CD14-positive monocyte (primary cell): ENCODE results near the gene RPTOR. TPM values are rescaled to one million over a fixed set of nuclear protein-coding genes. Genes with fewer than 3 reads are reported as not detected.
A peak's percentile ranks its signal among the peaks of the same experiment; 100 is the strongest.

Source experiments
- DNase-seq, 3 donors: peaks; one replicate each; pipeline ENCODE4 v3.0.0-alpha.2; 2011 to 2022
- H2AFZ ChIP-seq: 2 replicates; pipeline ENCODE4 v1.6.0; 2012; ENCODE audit warnings: mild to moderate bottlenecking, low read depth, low read length, inconsistent platforms; ENCODE audit not compliant: insufficient read depth, poor library complexity, severe bottlenecking
- H3K27ac ChIP-seq, 2 donors: 1 replicate in 1 of 2; 2 replicates in 1 of 2; pipeline ENCODE4 v1.5.1; 2012 to 2013; ENCODE audit warnings: low read length in 2 of 2, control low read depth in 1 of 2, inconsistent platforms in 1 of 2, low read depth in 1 of 2, mild to moderate bottlenecking in 1 of 2
- H3K27me3 ChIP-seq, 2 donors: one replicate each; pipeline versions ENCODE4 v1.6.0 to v1.6.1; 2011 to 2013; ENCODE audit warnings: low read length in 2 of 2; ENCODE audit not compliant: control insufficient read depth in 2 of 2, insufficient read depth in 2 of 2
- H3K36me3 ChIP-seq, 2 donors: replicated peaks in 1 of 2; 1 replicate in 1 of 2; 2 replicates in 1 of 2; pipeline versions ENCODE4 v1.5.1 to v1.6.1; 2012 to 2013; ENCODE audit warnings: low read length in 2 of 2, control low read depth in 1 of 2, inconsistent platforms in 1 of 2, mild to moderate bottlenecking in 1 of 2; ENCODE audit not compliant: insufficient read depth in 2 of 2, control insufficient read depth in 1 of 2
- H3K4me1 ChIP-seq, 2 donors: 1 replicate in 1 of 2; 2 replicates in 1 of 2; pipeline versions ENCODE4 v1.5.1 to v1.6.1; 2012 to 2013; ENCODE audit warnings: low read length in 2 of 2, control low read depth in 1 of 2, inconsistent platforms in 1 of 2, mild to moderate bottlenecking in 1 of 2, moderate library complexity in 1 of 2; ENCODE audit not compliant: insufficient read depth in 2 of 2, control insufficient read depth in 1 of 2
- H3K4me2 ChIP-seq: replicated peaks from 2 replicates; pipeline ENCODE3; 2012; ENCODE audit warnings: low read length, moderate library complexity, mild to moderate bottlenecking; ENCODE audit not compliant: poor library complexity, severe bottlenecking; ENCODE audit errors: extremely low read depth
- H3K4me3 ChIP-seq, 3 experiments: fragments of 200-600 bp in 1 of 3; sonication (generic) in 1 of 3; replicated peaks in 1 of 3; 1 replicate in 2 of 3; 2 replicates in 1 of 3; pipeline ENCODE4 v1.5.1; 2011 to 2013; ENCODE audit warnings: low read length in 3 of 3, mild to moderate bottlenecking in 3 of 3, control low read depth in 2 of 3, low read depth in 2 of 3, inconsistent platforms in 1 of 3, moderate library complexity in 1 of 3
- H3K79me2 ChIP-seq: 2 replicates; pipeline ENCODE4 v1.6.0; 2012; ENCODE audit warnings: mild to moderate bottlenecking, control low read depth, inconsistent platforms, low read length, moderate library complexity; ENCODE audit not compliant: insufficient read depth
- H3K9ac ChIP-seq: 2 replicates; pipeline ENCODE4 v1.6.0; 2017; ENCODE audit warnings: low read length, mild to moderate bottlenecking; ENCODE audit not compliant: insufficient read depth, poor library complexity, severe bottlenecking
- H3K9me3 ChIP-seq, 2 donors: replicated peaks in 1 of 2; 1 replicate in 1 of 2; 2 replicates in 1 of 2; pipeline versions ENCODE4 v1.5.1 to v1.6.1; 2012 to 2013; ENCODE audit warnings: low read length in 2 of 2, control low read depth in 1 of 2; ENCODE audit not compliant: control insufficient read depth in 1 of 2, insufficient read depth in 1 of 2
- H4K20me1 ChIP-seq: 2 replicates; pipeline ENCODE4 v1.6.0; 2012; ENCODE audit warnings: mild to moderate bottlenecking, low read length, control low read depth, moderate library complexity; ENCODE audit not compliant: insufficient read depth
- H3K27ac Mint-ChIP-seq, 7 donors: one replicate each; pipeline ENCODE4 v1.8.0; 2020; ENCODE audit warnings: mild to moderate bottlenecking in 7 of 7, mixed read lengths in 7 of 7, moderate library complexity in 6 of 7, inconsistent platforms in 2 of 7
- H3K27me3 Mint-ChIP-seq, 3 donors: one replicate each; pipeline ENCODE4 v1.8.0; 2021 to 2022; ENCODE audit warnings: low read depth in 3 of 3, mild to moderate bottlenecking in 3 of 3, mixed read lengths in 3 of 3, moderate library complexity in 3 of 3, inconsistent platforms in 1 of 3
- H3K36me3 Mint-ChIP-seq, 2 donors: one replicate each; pipeline ENCODE4 v1.8.0; 2020; ENCODE audit warnings: mixed read lengths in 2 of 2, inconsistent platforms in 1 of 2, mild to moderate bottlenecking in 1 of 2
- H3K4me1 Mint-ChIP-seq: one replicate; pipeline ENCODE4 v1.8.0; 2020; ENCODE audit warnings: mild to moderate bottlenecking, mixed read lengths
- H3K4me3 Mint-ChIP-seq, 2 donors: one replicate each; pipeline ENCODE4 v1.8.0; 2020; ENCODE audit warnings: mild to moderate bottlenecking in 2 of 2, mixed read lengths in 2 of 2, moderate library complexity in 1 of 2
- H3K9me3 Mint-ChIP-seq, 7 donors: one replicate each; pipeline ENCODE4 v1.8.0; 2020 to 2022; ENCODE audit warnings: mixed read lengths in 7 of 7, mild to moderate bottlenecking in 6 of 7, moderate library complexity in 6 of 7, inconsistent platforms in 2 of 7
- CTCF ChIP-seq: fragments of 200-600 bp; IDR thresholded peaks from one replicate; pipeline ENCODE4 v1.8.0; 2022; ENCODE audit warnings: antibody characterized with exemption, mild to moderate bottlenecking
- WGBS: methylation state at CpG from one replicate; pipeline ENCODE4 v1.1.5; 2013; ENCODE audit warnings: missing lambda C conversion rate; ENCODE audit not compliant: insufficient coverage; 5-methylcytosine and 5-hydroxymethylcytosine counted together
- intact Hi-C, 2 donors: fragments of 100-400 bp; cut with micrococcal nuclease; formaldehyde crosslinking; loops; one replicate each; pipeline versions ENCODE4 v1.15.0 to v1.15.1; 2023
- polyA plus RNA-seq, 3 donors: library from polyadenylated mRNA; depleted of rRNA in 1 of 3; unstranded in 2 of 3; stranded (reverse) in 1 of 3; fragments of 300-500 nt in 2 of 3; fragments of >200 nt in 1 of 3; fragmentation: Illumina TruSeq in 2 of 3; gene quantifications; 1 replicate in 2 of 3; 2 replicates in 1 of 3; pipeline ENCODE4 v1.2.3, GENCODE V29; 2012 to 2021

Gene RPTOR
- polyA plus RNA-seq, 3 donors: 1.1 to 8.7 (median 2.6) TPM

GRCh38 chr17:80927791-80928216 lies 383.2 kb downstream of the RPTOR start:
- H3K4me1 Mint-ChIP-seq: no peaks in the 10 kb centered on the region
- H3K27ac Mint-ChIP-seq: peak overlapping the region in 1 of 7 donors; percentile 59
- H3K27me3 Mint-ChIP-seq: peaks cover 0 to 2% (median 0%) of the 10 kb centered on the region in 3 donors

GRCh38 chr17:80929449-80929848 lies 384.8 kb downstream of the RPTOR start:
- Mint-ChIP-seq H3K27me3 (peaks cover 0 to 2% (median 0%) of the 10 kb centered on the region in 3 donors), H3K9me3 (no peaks in the 10 kb centered on the region), H3K4me3 (no peak overlapping the region), H3K36me3 (peaks cover 43 to 56% of the 10 kb centered on the region in 2 donors), H3K4me1 (no peaks in the 10 kb centered on the region), H3K27ac (no peak overlapping the region)
- Histone ChIP-seq H3K36me3 (peaks cover 32 to 65% of the 10 kb centered on the region in 2 donors), H3K4me3 (no peak overlapping the region), H3K9ac (no peak overlapping the region), H3K9me3 (no peaks in the 10 kb centered on the region), H3K27me3 (no peaks in the 10 kb centered on the region), H3K4me1 (no peaks in the 10 kb centered on the region), H2AFZ (no peak overlapping the region), H3K27ac (no peak overlapping the region), H4K20me1 (no peaks in the 10 kb centered on the region), H3K4me2 (no peak overlapping the region), H3K79me2 (no peaks in the 10 kb centered on the region)
- intact Hi-C loops: no loop called here
- DNase-seq: no peak
- no peak for TF ChIP-seq CTCF
- WGBS: 99% methylated on average over 11 of the region's 13 CpGs

More at GRCh38 chr17:80927791-80928216, 383.2 kb downstream of the RPTOR start:
- Histone ChIP-seq H3K79me2 (no peaks in the 10 kb centered on the region), H3K4me2 (no peak overlapping the region), H3K9ac (no peak overlapping the region), H2AFZ (no peak overlapping the region), H3K9me3 (no peaks in the 10 kb centered on the region), H4K20me1 (no peaks in the 10 kb centered on the region), H3K4me1 (no peaks in the 10 kb centered on the region), H3K36me3 (peaks cover 41 to 76% of the 10 kb centered on the region in 2 donors), H3K27me3 (no peaks in the 10 kb centered on the region), H3K27ac (no peak overlapping the region), H3K4me3 (no peak overlapping the region)
- WGBS: 73% methylated on average over 5 of the region's 11 CpGs
- TF ChIP-seq CTCF: no peak
- Mint-ChIP-seq H3K4me3 (no peak overlapping the region), H3K36me3 (peaks cover 57 to 71% of the 10 kb centered on the region in 2 donors), H3K9me3 (no peaks in the 10 kb centered on the region)
- no peak for DNase-seq
- intact Hi-C loops: no loop called here
